Measurements from ENCODE around the gene GARS1. TPM values are rescaled to one million over a fixed set of nuclear protein-coding genes. Genes with fewer than 3 reads are reported as not detected.

Gene GARS1
- total RNA-seq, 1 donor from 2014 or later: 42.3 TPM

DNA sequence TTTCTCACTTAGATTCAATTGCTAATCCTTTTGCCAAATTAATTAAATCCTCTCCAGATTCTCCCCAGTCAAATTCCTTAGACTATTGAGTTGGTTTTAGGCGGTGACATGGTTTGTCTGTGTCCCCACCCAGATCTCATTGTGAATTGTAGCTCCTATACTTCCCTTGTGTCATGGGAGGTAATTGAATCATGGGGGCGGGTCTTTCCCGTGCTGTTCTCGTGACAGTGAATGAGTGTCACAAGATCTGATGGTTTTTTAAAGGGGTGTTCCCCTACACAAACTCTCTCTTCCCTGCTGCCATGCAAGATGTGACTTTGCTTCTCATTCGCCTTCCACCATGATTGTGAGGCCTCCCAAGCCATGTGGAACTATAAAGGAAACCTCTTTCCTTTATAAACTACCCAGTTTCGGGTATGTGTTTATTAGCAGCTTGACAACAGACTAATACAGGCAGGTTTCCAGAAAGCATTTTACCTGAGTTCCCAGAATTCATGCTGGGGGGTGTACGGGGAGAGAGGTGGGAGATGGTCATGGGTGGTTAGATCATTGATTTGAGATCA, 44.7 kb upstream of the GARS1 start:
- DNase-seq: no peak
- H3K4me1 ChIP-seq: peaks cover 33% of the 10 kb centered on the region
- TF ChIP-seq, protein P1, sequence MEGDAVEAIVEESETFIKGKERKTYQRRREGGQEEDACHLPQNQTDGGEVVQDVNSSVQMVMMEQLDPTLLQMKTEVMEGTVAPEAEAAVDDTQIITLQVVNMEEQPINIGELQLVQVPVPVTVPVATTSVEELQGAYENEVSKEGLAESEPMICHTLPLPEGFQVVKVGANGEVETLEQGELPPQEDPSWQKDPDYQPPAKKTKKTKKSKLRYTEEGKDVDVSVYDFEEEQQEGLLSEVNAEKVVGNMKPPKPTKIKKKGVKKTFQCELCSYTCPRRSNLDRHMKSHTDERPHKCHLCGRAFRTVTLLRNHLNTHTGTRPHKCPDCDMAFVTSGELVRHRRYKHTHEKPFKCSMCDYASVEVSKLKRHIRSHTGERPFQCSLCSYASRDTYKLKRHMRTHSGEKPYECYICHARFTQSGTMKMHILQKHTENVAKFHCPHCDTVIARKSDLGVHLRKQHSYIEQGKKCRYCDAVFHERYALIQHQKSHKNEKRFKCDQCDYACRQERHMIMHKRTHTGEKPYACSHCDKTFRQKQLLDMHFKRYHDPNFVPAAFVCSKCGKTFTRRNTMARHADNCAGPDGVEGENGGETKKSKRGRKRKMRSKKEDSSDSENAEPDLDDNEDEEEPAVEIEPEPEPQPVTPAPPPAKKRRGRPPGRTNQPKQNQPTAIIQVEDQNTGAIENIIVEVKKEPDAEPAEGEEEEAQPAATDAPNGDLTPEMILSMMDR (IDR thresholded peaks at IDR 0.05; ENCODE audit: borderline replicate concordance): no peak
- no peaks in the 10 kb centered on the region for H3K36me3 ChIP-seq
- H3K27ac ChIP-seq (replicated peaks): peak overlapping the region; percentile 64
- H3K4me3 ChIP-seq: no peak overlapping the region
- no peaks in the 10 kb centered on the region for H3K9me3 ChIP-seq (replicated peaks)
- intact Hi-C loops (cut with micrococcal nuclease): no loop called here
- no peaks in the 10 kb centered on the region for H3K27me3 ChIP-seq (ENCODE audit: low read depth)

DNA sequence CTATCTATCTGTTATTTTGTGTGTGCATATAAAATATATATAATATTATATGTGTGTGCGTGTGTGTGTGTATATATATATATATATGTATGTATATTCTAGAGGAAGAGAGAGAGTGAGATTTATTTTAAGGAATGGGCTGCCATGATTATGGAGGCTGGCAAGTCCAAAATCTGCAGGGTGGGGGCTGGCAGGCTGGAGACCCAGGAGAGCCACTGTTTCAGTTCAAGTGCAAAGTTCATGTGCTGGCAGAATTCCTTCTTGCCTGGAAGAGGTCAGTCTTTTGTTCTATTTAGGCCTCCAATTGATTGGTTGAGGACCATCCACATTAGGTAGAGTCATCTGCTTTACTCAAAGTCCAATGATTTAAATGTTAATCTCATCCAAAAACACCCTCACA, 42.3 kb upstream of the GARS1 start:
- H3K27ac ChIP-seq (replicated peaks): no peak overlapping the region
- no peaks in the 10 kb centered on the region for H3K9me3 ChIP-seq (replicated peaks)
- H3K27me3 ChIP-seq (ENCODE audit: low read depth): no peaks in the 10 kb centered on the region
- no peak for DNase-seq
- no peak overlapping the region for H3K4me3 ChIP-seq
- H3K36me3 ChIP-seq: peaks cover 6% of the 10 kb centered on the region
- TF ChIP-seq, protein P1 (IDR thresholded peaks at IDR 0.05; ENCODE audit: borderline replicate concordance): no peak
- intact Hi-C loops (cut with micrococcal nuclease): no loop called here
- peaks cover 33% of the 10 kb centered on the region for H3K4me1 ChIP-seq

DNA sequence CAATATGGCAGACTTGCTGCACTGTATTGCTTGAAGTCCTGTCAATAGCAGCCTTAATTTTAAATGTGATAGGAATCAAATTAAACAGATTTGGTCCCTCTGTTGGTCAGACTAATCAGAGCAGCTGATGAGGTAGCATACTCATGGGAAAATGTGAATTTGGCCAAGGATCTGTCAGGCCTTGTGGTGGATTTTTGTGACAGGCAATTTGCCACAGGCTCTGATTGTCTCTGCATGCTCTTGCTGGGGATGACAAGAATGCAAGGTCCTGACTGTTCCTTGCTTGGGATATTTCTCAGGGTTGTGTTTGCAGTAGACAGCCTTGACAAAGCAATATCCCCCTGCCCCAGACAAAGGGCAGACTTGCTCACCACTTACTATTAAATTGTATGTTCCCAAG, 41.5 kb upstream of the GARS1 start:
- no peak for DNase-seq
- Histone ChIP-seq H3K27ac (replicated peaks) (no peak overlapping the region), H3K9me3 (replicated peaks) (no peaks in the 10 kb centered on the region), H3K27me3 (ENCODE audit: low read depth) (no peaks in the 10 kb centered on the region), H3K36me3 (peaks cover 14% of the 10 kb centered on the region), H3K4me3 (no peak overlapping the region), H3K4me1 (peaks cover 33% of the 10 kb centered on the region)
- intact Hi-C loops (cut with micrococcal nuclease): no loop called here
- TF ChIP-seq, protein P1 (IDR thresholded peaks at IDR 0.05; ENCODE audit: borderline replicate concordance): no peak

DNA sequence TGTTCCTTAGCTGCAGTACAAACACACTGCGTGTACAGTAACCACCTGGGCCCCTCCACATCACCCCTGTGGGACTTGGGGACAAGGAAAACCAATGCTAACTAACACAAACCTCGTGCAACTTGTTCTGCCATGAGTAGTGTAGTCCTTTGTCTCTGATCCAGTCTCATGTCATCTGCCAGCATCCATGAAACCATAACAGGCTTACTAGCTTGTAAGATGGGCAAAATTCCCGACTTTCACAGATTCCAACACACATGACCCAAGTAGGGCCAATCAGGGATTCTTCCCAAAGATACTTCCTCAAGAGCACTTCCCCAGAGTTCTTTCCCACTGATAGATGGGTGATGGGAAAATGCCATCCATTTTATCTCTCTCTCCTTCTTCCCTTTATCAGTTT, 41.1 kb upstream of the GARS1 start:
- TF ChIP-seq, protein P1 (IDR thresholded peaks at IDR 0.05; ENCODE audit: borderline replicate concordance): no peak
- Histone ChIP-seq H3K27me3 (ENCODE audit: low read depth) (no peaks in the 10 kb centered on the region), H3K9me3 (replicated peaks) (no peaks in the 10 kb centered on the region), H3K36me3 (peaks cover 15% of the 10 kb centered on the region), H3K4me3 (no peak overlapping the region), H3K27ac (replicated peaks) (no peak overlapping the region), H3K4me1 (peaks cover 31% of the 10 kb centered on the region)
- intact Hi-C loops (cut with micrococcal nuclease): no loop called here
- no peak for DNase-seq

DNA sequence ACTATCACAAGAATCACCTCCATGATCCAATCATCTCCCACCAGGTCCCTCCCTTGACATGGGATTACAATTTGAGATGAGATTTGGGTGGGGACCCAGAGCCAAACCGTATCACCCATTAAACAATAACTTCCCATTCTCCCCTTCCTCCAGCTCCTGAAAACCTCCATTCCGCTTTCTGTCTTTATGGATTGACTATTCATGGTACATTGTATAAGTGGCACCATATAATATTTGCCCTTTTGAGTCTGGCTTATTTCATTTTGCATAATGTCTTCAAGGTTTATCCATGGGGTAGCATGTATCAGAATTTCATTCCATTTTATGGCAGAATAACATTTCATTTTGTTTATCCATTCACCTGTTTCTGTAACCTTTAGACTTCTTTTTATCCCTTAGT, 39.2 kb upstream of the GARS1 start:
- peaks cover 11% of the 10 kb centered on the region for H3K4me1 ChIP-seq
- TF ChIP-seq, protein P1 (IDR thresholded peaks at IDR 0.05; ENCODE audit: borderline replicate concordance): no peak
- DNase-seq: no peak
- intact Hi-C loops (cut with micrococcal nuclease): no loop called here
- H3K27me3 ChIP-seq (ENCODE audit: low read depth): no peaks in the 10 kb centered on the region
- no peaks in the 10 kb centered on the region for H3K9me3 ChIP-seq (replicated peaks)
- H3K4me3 ChIP-seq: no peak overlapping the region
- H3K27ac ChIP-seq (replicated peaks): no peak overlapping the region
- H3K36me3 ChIP-seq: peaks cover 20% of the 10 kb centered on the region

Measured in left ventricle myocardium inferior (tissue), 1 donor.